Panc1 (cell line): ENCODE results near the gene ADSS1.

Experiments used
- POLR2AphosphoS5 ChIP-seq: IDR thresholded peaks from 2 replicates; pipeline ENCODE4 v1.6.1; 2012; ENCODE audit warnings: mild to moderate bottlenecking, low read depth, low read length, moderate library complexity
- REST ChIP-seq, 2 experiments: IDR thresholded peaks; 2 replicates each; pipeline ENCODE4 v1.6.1; 2011 to 2012; ENCODE audit warnings: low read depth in 2 of 2, control low read depth in 1 of 2, low read length in 1 of 2, mild to moderate bottlenecking in 1 of 2, moderate library complexity in 1 of 2; ENCODE audit not compliant: insufficient read depth in 1 of 2
- SIN3A ChIP-seq: IDR thresholded peaks from 2 replicates; pipeline ENCODE4 v1.6.1; 2012; ENCODE audit warnings: low read depth, mild to moderate bottlenecking, low read length, moderate library complexity, borderline replicate concordance; ENCODE audit not compliant: insufficient read depth
- TF ChIP-seq, protein P1 (sequence below): fragments of 450-650 bp; IDR thresholded peaks from 2 replicates; pipeline ENCODE4 v1.5.1; 2017; ENCODE audit warnings: mild to moderate bottlenecking

DNA sequence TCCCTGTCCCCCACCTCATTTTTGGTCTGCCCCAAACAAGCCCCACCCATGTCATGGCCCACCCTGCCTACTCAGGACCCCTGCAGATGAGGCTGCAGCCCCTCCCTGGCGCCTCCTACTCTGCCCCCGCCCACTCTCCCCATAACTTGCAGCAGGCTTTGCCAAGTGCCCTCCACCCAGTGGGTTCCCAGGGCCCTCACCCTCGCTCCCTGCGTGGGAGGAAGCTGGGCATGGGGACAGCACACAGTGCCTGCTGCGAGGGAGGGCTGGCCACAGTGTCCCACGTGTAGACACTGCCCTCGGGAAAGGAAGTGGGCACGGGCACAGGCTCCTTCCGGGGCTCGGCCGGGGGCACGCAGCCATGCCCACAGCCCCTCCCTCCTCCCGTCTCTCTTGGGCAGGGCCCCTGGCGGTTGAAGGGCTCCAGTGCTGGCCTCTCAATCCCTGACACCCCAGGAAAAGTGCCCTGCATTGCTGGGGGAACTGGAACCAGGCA lies 62.1 kb downstream of the ADSS1 start:
- TF ChIP-seq POLR2AphosphoS5 (no peak), REST (IDR thresholded peaks at IDR 0.05; ENCODE audit: insufficient read depth in 1 of 2, low read depth in 2 of 2, low read length in 1 of 2) (no peak), SIN3A (no peak)
- TF ChIP-seq, protein P1, sequence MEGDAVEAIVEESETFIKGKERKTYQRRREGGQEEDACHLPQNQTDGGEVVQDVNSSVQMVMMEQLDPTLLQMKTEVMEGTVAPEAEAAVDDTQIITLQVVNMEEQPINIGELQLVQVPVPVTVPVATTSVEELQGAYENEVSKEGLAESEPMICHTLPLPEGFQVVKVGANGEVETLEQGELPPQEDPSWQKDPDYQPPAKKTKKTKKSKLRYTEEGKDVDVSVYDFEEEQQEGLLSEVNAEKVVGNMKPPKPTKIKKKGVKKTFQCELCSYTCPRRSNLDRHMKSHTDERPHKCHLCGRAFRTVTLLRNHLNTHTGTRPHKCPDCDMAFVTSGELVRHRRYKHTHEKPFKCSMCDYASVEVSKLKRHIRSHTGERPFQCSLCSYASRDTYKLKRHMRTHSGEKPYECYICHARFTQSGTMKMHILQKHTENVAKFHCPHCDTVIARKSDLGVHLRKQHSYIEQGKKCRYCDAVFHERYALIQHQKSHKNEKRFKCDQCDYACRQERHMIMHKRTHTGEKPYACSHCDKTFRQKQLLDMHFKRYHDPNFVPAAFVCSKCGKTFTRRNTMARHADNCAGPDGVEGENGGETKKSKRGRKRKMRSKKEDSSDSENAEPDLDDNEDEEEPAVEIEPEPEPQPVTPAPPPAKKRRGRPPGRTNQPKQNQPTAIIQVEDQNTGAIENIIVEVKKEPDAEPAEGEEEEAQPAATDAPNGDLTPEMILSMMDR, result no peak
